ENCODE data around the gene COMMD8.

- TF ChIP-seq EP300 (IDR thresholded peaks at IDR 0.05): no peak
- no peak for TF ChIP-seq CTCF (IDR thresholded peaks at IDR 0.05)
- no peak for TF ChIP-seq POLR2A (IDR thresholded peaks at IDR 0.05)
These were observed 30.0 kb upstream of the COMMD8 start for GRCh38 chr4:47493238-47494123.
